ENCODE results near the gene PAWR.
"Not testable (repeated sequence)": the region's sequence is repeated elsewhere in the genome, so short reads cannot be mapped to it uniquely, and the experiment has no call there.

Gene PAWR

GRCh38 chr12:79643821-79644220, 46.9 kb downstream of the PAWR start:
- no peak overlapping the region for H3K4me3 ChIP-seq (replicated peaks in 1 of 2; ENCODE audit: low read depth in 2 of 2, low read length in 2 of 2)
- DNase-seq (ENCODE audit: low read depth in 2 of 2), result no peak
- no peak for TF ChIP-seq CTCF (IDR thresholded peaks at IDR 0.05; ENCODE audit: low read depth, low read length)

- DNase-seq (ENCODE audit: low read depth in 2 of 2), result no peak
- TF ChIP-seq CTCF (IDR thresholded peaks at IDR 0.05; ENCODE audit: low read depth, low read length), result no peak
- H3K4me3 ChIP-seq (replicated peaks in 1 of 2; ENCODE audit: low read depth in 2 of 2, low read length in 2 of 2), result no peak overlapping the region
Measured at GRCh38 chr12:79638490-79638889, 52.3 kb downstream of the PAWR start.

GRCh38 chr12:79637093-79637492, 53.7 kb downstream of the PAWR start:
- DNase-seq (ENCODE audit: low read depth in 2 of 2), result no peak
- TF ChIP-seq CTCF (IDR thresholded peaks at IDR 0.05; ENCODE audit: low read depth, low read length), result no peak
- no peak overlapping the region for H3K4me3 ChIP-seq (replicated peaks in 1 of 2; ENCODE audit: low read depth in 2 of 2, low read length in 2 of 2)

- no peak for TF ChIP-seq CTCF (IDR thresholded peaks at IDR 0.05; ENCODE audit: low read depth, low read length)
- H3K4me3 ChIP-seq (replicated peaks in 1 of 2; ENCODE audit: low read depth in 2 of 2, low read length in 2 of 2), result no peak overlapping the region
- DNase-seq (ENCODE audit: low read depth in 2 of 2), result peak; percentile 49 to 67
Measured at GRCh38 chr12:79635676-79636075, 55.1 kb downstream of the PAWR start.

- DNase-seq (ENCODE audit: low read depth in 2 of 2), result peak in 1 of 2 donors; percentile 33
- TF ChIP-seq CTCF (IDR thresholded peaks at IDR 0.05; ENCODE audit: low read depth, low read length), result no peak
- H3K4me3 ChIP-seq (replicated peaks in 1 of 2; ENCODE audit: low read depth in 2 of 2, low read length in 2 of 2), result no peak overlapping the region
Measured at GRCh38 chr12:79634957-79635471, 55.8 kb downstream of the PAWR start.

- no peak for TF ChIP-seq CTCF (IDR thresholded peaks at IDR 0.05; ENCODE audit: low read depth, low read length)
- DNase-seq (ENCODE audit: low read depth in 2 of 2), result no peak
- H3K4me3 ChIP-seq (replicated peaks in 1 of 2; ENCODE audit: low read depth in 2 of 2, low read length in 2 of 2), result no peak overlapping the region
Measured at GRCh38 chr12:79629561-79629960, 61.2 kb downstream of the PAWR start.

GRCh38 chr12:79626735-79627134, 64.0 kb downstream of the PAWR start:
- DNase-seq (ENCODE audit: low read depth in 2 of 2); H3K4me3 ChIP-seq (replicated peaks in 1 of 2; ENCODE audit: low read depth in 2 of 2, low read length in 2 of 2): not testable (repeated sequence)

Measured in cardiac fibroblast (primary cell).